Measurements from ENCODE around the gene CGN. TPM values are rescaled to one million over a fixed set of nuclear protein-coding genes. Genes with fewer than 3 reads are reported as not detected.

Gene CGN
- total and polyA plus RNA-seq, 2 donors (not counting 1 experiment from before 2014, with no cell fraction given), result 0.17 TPM

GRCh38 chr1:151581921-151582320 is 70.7 kb downstream of the CGN start:
- DNase-seq (ENCODE audit: low read depth in 2 of 2), result no peak
- H3K79me2 ChIP-seq (ENCODE audit: control insufficient read depth, insufficient read depth, low read length), result no peaks in the 10 kb centered on the region
- H3K9me3 ChIP-seq (ENCODE audit: control insufficient read depth, insufficient read depth, low read depth, low read length), result no peaks in the 10 kb centered on the region
- no peaks in the 10 kb centered on the region for H3K4me1 ChIP-seq (ENCODE audit: control insufficient read depth, extremely low read depth, insufficient read depth, low read length)
- no peak overlapping the region for H3K9ac ChIP-seq (ENCODE audit: insufficient read depth, low read length)
- H3K4me3 ChIP-seq (replicated peaks in 1 of 4; ENCODE audit: control extremely low read depth in 1 of 4, insufficient read depth in 1 of 4, low read depth in 3 of 4, low read length in 4 of 4), result no peak overlapping the region
- TF ChIP-seq, protein P1, sequence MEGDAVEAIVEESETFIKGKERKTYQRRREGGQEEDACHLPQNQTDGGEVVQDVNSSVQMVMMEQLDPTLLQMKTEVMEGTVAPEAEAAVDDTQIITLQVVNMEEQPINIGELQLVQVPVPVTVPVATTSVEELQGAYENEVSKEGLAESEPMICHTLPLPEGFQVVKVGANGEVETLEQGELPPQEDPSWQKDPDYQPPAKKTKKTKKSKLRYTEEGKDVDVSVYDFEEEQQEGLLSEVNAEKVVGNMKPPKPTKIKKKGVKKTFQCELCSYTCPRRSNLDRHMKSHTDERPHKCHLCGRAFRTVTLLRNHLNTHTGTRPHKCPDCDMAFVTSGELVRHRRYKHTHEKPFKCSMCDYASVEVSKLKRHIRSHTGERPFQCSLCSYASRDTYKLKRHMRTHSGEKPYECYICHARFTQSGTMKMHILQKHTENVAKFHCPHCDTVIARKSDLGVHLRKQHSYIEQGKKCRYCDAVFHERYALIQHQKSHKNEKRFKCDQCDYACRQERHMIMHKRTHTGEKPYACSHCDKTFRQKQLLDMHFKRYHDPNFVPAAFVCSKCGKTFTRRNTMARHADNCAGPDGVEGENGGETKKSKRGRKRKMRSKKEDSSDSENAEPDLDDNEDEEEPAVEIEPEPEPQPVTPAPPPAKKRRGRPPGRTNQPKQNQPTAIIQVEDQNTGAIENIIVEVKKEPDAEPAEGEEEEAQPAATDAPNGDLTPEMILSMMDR (conservative IDR thresholded peaks at IDR 0.05 in 1 of 2, IDR thresholded peaks at IDR 0.05 in 1 of 2; ENCODE audit: low read depth in 1 of 2, low read length in 2 of 2), result no peak
- TF ChIP-seq EZH2 (IDR thresholded peaks at IDR 0.05; ENCODE audit: low read length, missing control alignments), result no peak
- no peak overlapping the region for H2AFZ ChIP-seq (ENCODE audit: low read length)
- H4K20me1 ChIP-seq (ENCODE audit: control insufficient read depth, extremely low read depth, insufficient read depth, low read length), result no peaks in the 10 kb centered on the region
- no peaks in the 10 kb centered on the region for H3K27me3 ChIP-seq (ENCODE audit: control insufficient read depth, insufficient read depth, low read length)
- no peak overlapping the region for H3K27ac ChIP-seq (ENCODE audit: insufficient read depth, low read length)
- H3K4me2 ChIP-seq (ENCODE audit: extremely low read depth, insufficient read depth, low read length), result no peak overlapping the region
- no peaks in the 10 kb centered on the region for H3K36me3 ChIP-seq (ENCODE audit: control insufficient read depth, insufficient read depth, low read length)

DNA sequence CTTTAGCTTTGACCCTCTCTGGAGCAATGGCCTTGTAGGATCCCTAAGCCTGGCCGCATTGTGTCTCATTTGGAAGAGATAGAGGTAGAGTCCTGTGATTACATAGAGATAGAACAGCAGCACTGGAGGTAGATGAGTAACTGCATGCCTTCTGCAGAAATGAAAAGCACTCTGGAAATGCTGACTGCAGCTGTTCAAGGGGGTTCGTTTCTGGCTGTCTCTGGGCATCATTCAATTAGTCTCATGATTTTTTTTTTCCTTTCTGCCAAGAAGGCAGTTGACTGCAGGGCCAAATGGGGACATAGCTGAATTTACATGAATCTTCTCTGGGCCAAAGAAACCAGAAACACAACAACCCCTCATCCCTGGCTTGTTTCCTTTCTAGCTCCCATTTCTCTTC is 72.6 kb downstream of the CGN start:
- Histone ChIP-seq H3K9me3 (ENCODE audit: control insufficient read depth, insufficient read depth, low read depth, low read length) (no peaks in the 10 kb centered on the region), H3K27me3 (ENCODE audit: control insufficient read depth, insufficient read depth, low read length) (no peaks in the 10 kb centered on the region), H3K27ac (ENCODE audit: insufficient read depth, low read length) (no peak overlapping the region), H3K4me3 (replicated peaks in 1 of 4; ENCODE audit: control extremely low read depth in 1 of 4, insufficient read depth in 1 of 4, low read depth in 3 of 4, low read length in 4 of 4) (no peak overlapping the region), H3K79me2 (ENCODE audit: control insufficient read depth, insufficient read depth, low read length) (no peaks in the 10 kb centered on the region), H2AFZ (ENCODE audit: low read length) (no peak overlapping the region), H4K20me1 (ENCODE audit: control insufficient read depth, extremely low read depth, insufficient read depth, low read length) (no peaks in the 10 kb centered on the region), H3K4me1 (ENCODE audit: control insufficient read depth, extremely low read depth, insufficient read depth, low read length) (no peaks in the 10 kb centered on the region), H3K4me2 (ENCODE audit: extremely low read depth, insufficient read depth, low read length) (no peak overlapping the region), H3K36me3 (ENCODE audit: control insufficient read depth, insufficient read depth, low read length) (no peaks in the 10 kb centered on the region), H3K9ac (ENCODE audit: insufficient read depth, low read length) (no peak overlapping the region)
- TF ChIP-seq EZH2 (IDR thresholded peaks at IDR 0.05; ENCODE audit: low read length, missing control alignments), result no peak
- TF ChIP-seq, protein P1 (conservative IDR thresholded peaks at IDR 0.05 in 1 of 2, IDR thresholded peaks at IDR 0.05 in 1 of 2; ENCODE audit: low read depth in 1 of 2, low read length in 2 of 2), result no peak
- no peak for DNase-seq (ENCODE audit: low read depth in 2 of 2)

GRCh38 chr1:151584278-151584677 is 73.1 kb downstream of the CGN start:
- Histone ChIP-seq H2AFZ (ENCODE audit: low read length) (no peak overlapping the region), H3K4me2 (ENCODE audit: extremely low read depth, insufficient read depth, low read length) (no peak overlapping the region), H3K9me3 (ENCODE audit: control insufficient read depth, insufficient read depth, low read depth, low read length) (no peaks in the 10 kb centered on the region), H3K9ac (ENCODE audit: insufficient read depth, low read length) (no peak overlapping the region), H3K27me3 (ENCODE audit: control insufficient read depth, insufficient read depth, low read length) (no peaks in the 10 kb centered on the region), H3K4me3 (replicated peaks in 1 of 4; ENCODE audit: control extremely low read depth in 1 of 4, insufficient read depth in 1 of 4, low read depth in 3 of 4, low read length in 4 of 4) (no peak overlapping the region), H3K79me2 (ENCODE audit: control insufficient read depth, insufficient read depth, low read length) (no peaks in the 10 kb centered on the region), H3K27ac (ENCODE audit: insufficient read depth, low read length) (no peak overlapping the region), H3K36me3 (ENCODE audit: control insufficient read depth, insufficient read depth, low read length) (no peaks in the 10 kb centered on the region), H4K20me1 (ENCODE audit: control insufficient read depth, extremely low read depth, insufficient read depth, low read length) (no peaks in the 10 kb centered on the region), H3K4me1 (ENCODE audit: control insufficient read depth, extremely low read depth, insufficient read depth, low read length) (no peaks in the 10 kb centered on the region)
- TF ChIP-seq EZH2 (IDR thresholded peaks at IDR 0.05; ENCODE audit: low read length, missing control alignments), result no peak
- TF ChIP-seq, protein P1 (conservative IDR thresholded peaks at IDR 0.05 in 1 of 2, IDR thresholded peaks at IDR 0.05 in 1 of 2; ENCODE audit: low read depth in 1 of 2, low read length in 2 of 2), result no peak
- DNase-seq (ENCODE audit: low read depth in 2 of 2), result no peak

All from fibroblast of lung (primary cell).